OCI-LY1 (cell line): ENCODE measurements around the gene CIAO1.

Experiments
- H2AFZ ChIP-seq: fragments of 200-600 bp; sonication (generic), shearing (Covaris generic); 2 replicates; pipeline ENCODE4 v1.6.0; 2014; ENCODE audit warnings: antibody characterized with exemption, mild to moderate bottlenecking, low read length
- H3F3A ChIP-seq: fragments of 200-600 bp; sonication (generic), shearing (Covaris generic); 2 replicates; pipeline ENCODE4 v1.6.0; 2014; ENCODE audit warnings: mild to moderate bottlenecking, antibody characterized with exemption, low read length, moderate library complexity; ENCODE audit not compliant: insufficient read depth
- H3K27ac ChIP-seq: fragments of 200-600 bp; sonication (generic); 2 replicates; pipeline ENCODE4 v1.5.1; 2014; ENCODE audit warnings: low read length, mixed run types, mild to moderate bottlenecking, low read depth; ENCODE audit not compliant: poor library complexity, severe bottlenecking
- H3K27me3 ChIP-seq: fragments of 200-600 bp; sonication (generic); 2 replicates; pipeline ENCODE4 v1.6.0; 2014; ENCODE audit warnings: antibody characterized with exemption, mild to moderate bottlenecking, low read length, moderate library complexity; ENCODE audit not compliant: insufficient read depth
- H3K36me3 ChIP-seq: fragments of 200-600 bp; sonication (generic); 2 replicates; pipeline ENCODE4 v1.6.1; 2014; ENCODE audit warnings: mild to moderate bottlenecking, antibody characterized with exemption, low read length, moderate library complexity, mixed read lengths; ENCODE audit not compliant: insufficient read depth
- H3K4me1 ChIP-seq: fragments of 200-600 bp; sonication (generic); 2 replicates; pipeline ENCODE4 v1.5.1; 2014; ENCODE audit warnings: mild to moderate bottlenecking, low read length, moderate library complexity; ENCODE audit not compliant: insufficient read depth, severe bottlenecking
- H3K4me2 ChIP-seq: fragments of 200-600 bp; sonication (generic), shearing (Covaris generic); 2 replicates; pipeline ENCODE4 v1.6.1; 2014; ENCODE audit warnings: low read length
- H3K4me3 ChIP-seq: fragments of 200-600 bp; sonication (generic); 2 replicates; pipeline ENCODE4 v1.5.1; 2014; ENCODE audit warnings: low read length, low read depth, mild to moderate bottlenecking, mixed read lengths; ENCODE audit not compliant: poor library complexity, severe bottlenecking
- H3K79me2 ChIP-seq: fragments of 200-600 bp; shearing (Covaris generic); 2 replicates; pipeline ENCODE4 v1.6.1; 2016; ENCODE audit warnings: mixed run types, low read length, mixed read lengths; ENCODE audit not compliant: insufficient read depth
- H3K9ac ChIP-seq: fragments of 200-600 bp; sonication (generic), shearing (Covaris generic); 2 replicates; pipeline ENCODE4 v1.6.1; 2014; ENCODE audit warnings: mild to moderate bottlenecking, low read length, mixed read lengths
- H3K9me2 ChIP-seq: fragments of 200-600 bp; sonication (generic), shearing (Covaris generic); 2 replicates; pipeline ENCODE4 v1.6.1; 2014; ENCODE audit warnings: low read depth, mild to moderate bottlenecking, low read length, mixed read lengths
- H3K9me3 ChIP-seq: fragments of 200-600 bp; shearing (Covaris generic); 2 replicates; pipeline ENCODE4 v1.6.1; 2014; ENCODE audit warnings: low read length, mixed read lengths
- H4K20me1 ChIP-seq: fragments of 200-600 bp; sonication (generic), shearing (Covaris generic); 2 replicates; pipeline ENCODE4 v1.6.0; 2016; ENCODE audit warnings: mild to moderate bottlenecking, low read length; ENCODE audit not compliant: insufficient read depth
- CTCF ChIP-seq: fragments of 200-600 bp; sonication (generic), shearing (Covaris generic); IDR thresholded peaks from 2 replicates; pipeline ENCODE4 v1.5.1; 2017; ENCODE audit warnings: mild to moderate bottlenecking, antibody characterized with exemption, low read length, moderate library complexity, mixed read lengths
- EZH2 ChIP-seq: fragments of 200-600 bp; sonication (generic), shearing (Covaris generic); IDR thresholded peaks from 2 replicates; pipeline ENCODE4 v1.8.0; 2017; ENCODE audit warnings: borderline replicate concordance, mixed run types, mild to moderate bottlenecking, antibody characterized with exemption, low read length, moderate library complexity, mixed read lengths

The CIAO1 gene

GRCh38 chr2:96239745-96240264, 26.2 kb upstream of the CIAO1 start:
- Histone ChIP-seq H3K4me2 (no peak overlapping the region), H3K4me1 (peaks cover 40% of the 10 kb centered on the region), H3K79me2 (no peaks in the 10 kb centered on the region), H3K9me2 (no peaks in the 10 kb centered on the region), H3K4me3 (no peak overlapping the region), H3K9me3 (no peaks in the 10 kb centered on the region), H2AFZ (no peak overlapping the region), H3K27me3 (no peaks in the 10 kb centered on the region), H4K20me1 (no peaks in the 10 kb centered on the region), H3K36me3 (no peaks in the 10 kb centered on the region), H3K9ac (no peak overlapping the region), H3K27ac (peak overlapping the region; percentile 78), H3F3A (no peaks in the 10 kb centered on the region)
- TF ChIP-seq CTCF (no peak), EZH2 (no peak)

- peaks cover 42% of the 10 kb centered on the region for H3K4me1 ChIP-seq
- no peaks in the 10 kb centered on the region for H3K9me3 ChIP-seq
- H3K36me3 ChIP-seq = no peaks in the 10 kb centered on the region
- no peaks in the 10 kb centered on the region for H4K20me1 ChIP-seq
- H3K9me2 ChIP-seq = no peaks in the 10 kb centered on the region
- H3K27me3 ChIP-seq = no peaks in the 10 kb centered on the region
- H3F3A ChIP-seq = no peaks in the 10 kb centered on the region
- no peak overlapping the region; the same call in 1 of the 2 replicates for H3K9ac ChIP-seq
- no peak overlapping the region for H2AFZ ChIP-seq
- H3K27ac ChIP-seq = peak overlapping the region; percentile 78
- H3K4me2 ChIP-seq = 0 out of 2 replicates have a peak overlapping the region, but pooled peaks have one; percentile 48
- no peaks in the 10 kb centered on the region for H3K79me2 ChIP-seq
- H3K4me3 ChIP-seq = no peak overlapping the region
- TF ChIP-seq EZH2 (no peak), CTCF (no peak)
These were observed 25.5 kb upstream of the CIAO1 start for GRCh38 chr2:96240341-96241038.

GRCh38 chr2:96241227-96241626, 24.8 kb upstream of the CIAO1 start:
- no peaks in the 10 kb centered on the region for H3K9me3 ChIP-seq
- no peak overlapping the region for H3K4me3 ChIP-seq
- peak overlapping the region; percentile 47; the same call in 1 of the 2 replicates for H3K9ac ChIP-seq
- no peak overlapping the region for H2AFZ ChIP-seq
- no peaks in the 10 kb centered on the region for H3K36me3 ChIP-seq
- no peaks in the 10 kb centered on the region for H3K27me3 ChIP-seq
- H3K9me2 ChIP-seq = no peaks in the 10 kb centered on the region
- H3K27ac ChIP-seq = peak overlapping the region; percentile 78
- H3K79me2 ChIP-seq = no peaks in the 10 kb centered on the region
- no peaks in the 10 kb centered on the region for H3F3A ChIP-seq
- H4K20me1 ChIP-seq = no peaks in the 10 kb centered on the region
- peak overlapping the region; percentile 48; the same call in 1 of the 2 replicates for H3K4me2 ChIP-seq
- peaks cover 45% of the 10 kb centered on the region for H3K4me1 ChIP-seq
- TF ChIP-seq CTCF (peak; percentile 39; the same call in 1 of the 2 replicates), EZH2 (no peak)
